Endothelial cell of umbilical vein (primary cell): Measurements from ENCODE around the gene MORC1.

Source experiments
- CTCF ChIP-seq, 2 donors: IDR thresholded peaks; 1 replicate in 1 of 2; 2 replicates in 1 of 2; pipeline ENCODE4 v1.5.1; 2011; ENCODE audit warnings: low read length in 2 of 2, mild to moderate bottlenecking in 2 of 2, moderate library complexity in 2 of 2, control low read depth in 1 of 2, inconsistent platforms in 1 of 2, low read depth in 1 of 2; ENCODE audit not compliant: insufficient read depth in 1 of 2; ENCODE audit errors: extremely low read depth in 1 of 2
- EZH2 ChIP-seq: IDR thresholded peaks from 2 replicates; pipeline ENCODE4 v1.6.1; 2012; ENCODE audit warnings: borderline replicate concordance, low read depth, mild to moderate bottlenecking, moderate library complexity, low read length, inconsistent platforms; ENCODE audit not compliant: severe bottlenecking
- MAX ChIP-seq: IDR thresholded peaks from 2 replicates; pipeline ENCODE4 v1.6.1; 2011; ENCODE audit not compliant: insufficient read depth, insufficient read length
- POLR2AphosphoS5 ChIP-seq: IDR thresholded peaks from 2 replicates; pipeline ENCODE4 v1.6.1; 2012; ENCODE audit warnings: low read depth, mild to moderate bottlenecking, control low read depth, low read length, moderate library complexity; ENCODE audit not compliant: insufficient read depth

GRCh38 chr3:109152320-109152719, 34.4 kb upstream of the MORC1 start:
- no peak for TF ChIP-seq CTCF (IDR thresholded peaks at IDR 0.05; ENCODE audit: extremely low read depth in 1 of 2, insufficient read depth in 1 of 2, low read depth in 1 of 2, low read length in 2 of 2)
- TF ChIP-seq MAX = no peak
- no peak for TF ChIP-seq EZH2
- TF ChIP-seq POLR2AphosphoS5 = no peak
